DMS153 (cell line): ENCODE measurements around the gene STIMATE.

ENCODE experiments used
- DNase-seq: peaks from one replicate; lab custom pipeline; 2025; lab: John Stamatoyannopoulos, UW

The STIMATE gene

GRCh38 chr3:52791366-52791765 is 106.0 kb downstream of the STIMATE start:
- DNase-seq = no peak

DNA sequence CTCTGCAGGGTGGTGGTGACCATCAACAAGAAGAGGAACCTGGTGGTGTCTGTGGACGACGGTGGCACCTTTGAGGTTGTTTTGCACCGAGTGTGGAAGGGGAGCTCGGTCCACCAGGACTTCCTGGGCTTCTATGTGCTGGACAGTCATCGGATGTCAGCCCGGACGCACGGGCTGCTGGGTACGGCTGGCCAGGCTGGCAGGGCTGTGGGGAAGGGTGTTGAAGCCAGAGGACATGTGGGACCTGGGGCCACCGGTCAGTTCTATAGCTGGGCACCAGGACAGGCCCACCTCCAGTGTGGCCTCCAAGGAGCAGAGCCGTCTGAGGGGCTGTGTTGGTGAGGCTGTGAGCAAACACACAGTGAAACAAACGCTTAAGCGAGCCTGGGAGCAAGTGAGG is 106.6 kb downstream of the STIMATE start:
- no peak for DNase-seq

DNA sequence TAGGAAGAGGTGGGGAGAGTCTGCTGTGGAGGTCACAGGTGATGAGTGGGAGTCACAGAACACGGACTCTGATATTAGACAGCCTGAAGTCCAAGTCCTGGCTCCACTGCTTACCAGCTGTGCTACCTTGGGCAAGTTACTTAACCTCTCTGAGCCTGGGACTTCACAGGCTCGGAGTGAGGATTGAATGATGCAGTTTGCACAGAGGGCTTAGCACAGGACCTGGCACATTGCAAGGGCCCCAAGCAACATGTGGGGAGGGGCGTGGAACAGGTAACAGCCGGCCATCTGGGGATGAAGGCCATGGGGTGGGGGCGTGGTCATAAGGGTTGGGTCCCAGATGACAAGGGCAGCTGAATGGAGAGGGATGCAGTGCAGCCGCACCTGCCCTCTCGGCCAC is 107.0 kb downstream of the STIMATE start:
- no peak for DNase-seq

GRCh38 chr3:52789746-52790040 is 107.7 kb downstream of the STIMATE start:
- no peak for DNase-seq

GRCh38 chr3:52788890-52789745 is 108.2 kb downstream of the STIMATE start:
- DNase-seq = no peak

- no peak for DNase-seq
These were observed 109.4 kb downstream of the STIMATE start for GRCh38 chr3:52787672-52788625.

- DNase-seq = no peak
These were observed 110.1 kb downstream of the STIMATE start for GRCh38 chr3:52787246-52787645.
